GM21737 (cell line): Measurements from ENCODE around the gene FAM131A.
A peak's percentile ranks its signal among the peaks of the same experiment; 100 is the strongest.

Source experiments
- ATAC-seq: cut with Tn5 transposase; IDR thresholded peaks from one replicate; pipeline ENCODE4 v1.9.1; 2021; ENCODE audit warnings: mild to moderate bottlenecking, moderate library complexity; ENCODE audit not compliant: unreplicated experiment

Gene FAM131A

GRCh38 chr3:184315871-184316661 lies 21.3 kb upstream of the FAM131A start:
- ATAC-seq = no peak

GRCh38 chr3:184316792-184317191 lies 20.6 kb upstream of the FAM131A start:
- no peak for ATAC-seq

DNA sequence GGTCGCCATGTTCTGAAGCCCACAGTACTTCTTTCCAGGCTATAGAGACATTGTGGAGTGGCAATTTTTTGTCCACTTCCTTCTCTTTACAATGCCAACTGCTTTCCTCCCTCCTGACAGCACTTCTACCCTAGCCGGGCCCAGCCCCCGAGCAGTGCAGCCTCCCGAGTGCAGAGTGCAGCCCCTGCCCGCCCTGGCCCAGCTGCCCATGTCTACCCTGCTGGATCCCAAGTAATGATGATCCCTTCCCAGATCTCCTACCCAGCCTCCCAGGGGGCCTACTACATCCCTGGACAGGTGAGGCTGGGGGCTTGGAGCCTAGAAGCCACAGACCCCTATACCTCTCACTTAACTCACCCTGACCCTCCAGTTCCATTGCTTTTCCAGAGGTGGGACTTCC lies 20.2 kb upstream of the FAM131A start:
- ATAC-seq = no peak

DNA sequence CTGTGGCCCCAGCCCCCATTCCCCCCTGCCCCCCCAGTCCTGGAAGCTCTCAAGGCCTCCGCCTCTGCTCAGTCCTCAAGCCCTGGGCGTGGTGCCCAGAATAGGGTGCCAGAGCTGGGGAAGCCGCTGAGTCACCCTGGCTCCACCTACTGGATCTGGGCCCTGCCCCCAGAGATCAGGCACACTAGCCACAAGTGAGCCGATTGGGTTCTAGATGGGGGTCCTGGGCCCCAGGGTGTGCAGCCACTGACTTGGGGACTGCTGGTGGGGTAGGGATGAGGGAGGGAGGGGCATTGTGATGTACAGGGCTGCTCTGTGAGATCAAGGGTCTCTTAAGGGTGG lies 17.3 kb upstream of the FAM131A start:
- no peak for ATAC-seq

GRCh38 chr3:184321666-184322065 lies 15.7 kb upstream of the FAM131A start:
- ATAC-seq = no peak

GRCh38 chr3:184322731-184323487 lies 14.5 kb upstream of the FAM131A start:
- ATAC-seq = no peak

DNA sequence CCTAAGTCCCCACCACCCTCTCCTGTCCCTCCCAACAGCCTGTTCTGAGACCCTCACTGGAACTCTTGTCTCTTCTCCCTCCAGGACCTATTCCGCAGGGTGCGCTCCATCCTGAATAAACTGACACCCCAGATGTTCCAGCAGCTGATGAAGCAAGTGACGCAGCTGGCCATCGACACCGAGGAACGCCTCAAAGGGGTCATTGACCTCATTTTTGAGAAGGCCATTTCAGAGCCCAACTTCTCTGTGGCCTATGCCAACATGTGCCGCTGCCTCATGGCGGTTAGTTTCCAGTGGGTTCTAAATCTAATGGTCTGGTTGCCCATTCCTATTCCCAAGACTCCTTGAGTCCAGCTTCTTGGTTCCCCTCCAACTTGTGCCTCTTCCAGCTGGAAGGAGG lies 13.7 kb upstream of the FAM131A start:
- no peak for ATAC-seq

DNA sequence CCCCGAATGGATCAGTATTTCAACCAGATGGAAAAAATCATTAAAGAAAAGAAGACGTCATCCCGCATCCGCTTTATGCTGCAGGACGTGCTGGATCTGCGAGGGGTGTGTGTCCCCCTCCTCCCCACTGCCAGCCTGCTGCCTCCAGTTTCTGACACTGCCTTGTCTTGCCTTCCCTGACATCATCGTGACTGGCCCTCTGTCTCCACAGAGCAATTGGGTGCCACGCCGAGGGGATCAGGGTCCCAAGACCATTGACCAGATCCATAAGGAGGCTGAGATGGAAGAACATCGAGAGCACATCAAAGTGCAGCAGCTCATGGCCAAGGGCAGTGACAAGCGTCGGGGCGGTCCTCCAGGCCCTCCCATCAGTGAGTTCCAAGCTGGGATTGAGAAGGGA lies 12.1 kb upstream of the FAM131A start:
- no peak for ATAC-seq

DNA sequence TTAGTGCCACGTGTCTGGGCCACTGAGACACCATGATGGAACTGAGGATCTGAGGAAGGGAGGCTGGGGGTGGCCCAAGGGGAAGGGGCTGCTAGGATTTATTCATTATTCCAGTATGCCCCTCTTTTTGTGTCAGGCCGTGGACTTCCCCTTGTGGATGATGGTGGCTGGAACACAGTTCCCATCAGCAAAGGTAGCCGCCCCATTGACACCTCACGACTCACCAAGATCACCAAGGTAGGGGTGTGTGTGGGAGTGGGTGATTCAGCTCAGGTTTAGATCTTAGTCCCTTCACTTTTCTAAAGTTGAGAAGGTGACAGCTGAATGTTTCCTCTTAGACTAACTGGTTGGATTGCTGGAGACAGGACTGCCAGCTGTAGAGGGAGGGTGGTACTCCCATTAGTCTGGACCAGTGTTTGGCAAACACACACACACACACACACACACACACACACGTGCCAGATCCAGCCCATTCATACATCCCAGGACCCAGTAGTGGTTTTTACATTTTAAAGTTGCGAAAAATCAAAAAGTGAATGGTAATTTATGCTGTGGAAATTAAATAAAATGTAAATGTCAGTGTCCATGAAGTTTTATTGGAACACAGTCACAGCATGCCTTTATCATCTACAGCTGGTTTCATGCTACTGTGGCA lies 11.6 kb upstream of the FAM131A start:
- no peak for ATAC-seq

DNA sequence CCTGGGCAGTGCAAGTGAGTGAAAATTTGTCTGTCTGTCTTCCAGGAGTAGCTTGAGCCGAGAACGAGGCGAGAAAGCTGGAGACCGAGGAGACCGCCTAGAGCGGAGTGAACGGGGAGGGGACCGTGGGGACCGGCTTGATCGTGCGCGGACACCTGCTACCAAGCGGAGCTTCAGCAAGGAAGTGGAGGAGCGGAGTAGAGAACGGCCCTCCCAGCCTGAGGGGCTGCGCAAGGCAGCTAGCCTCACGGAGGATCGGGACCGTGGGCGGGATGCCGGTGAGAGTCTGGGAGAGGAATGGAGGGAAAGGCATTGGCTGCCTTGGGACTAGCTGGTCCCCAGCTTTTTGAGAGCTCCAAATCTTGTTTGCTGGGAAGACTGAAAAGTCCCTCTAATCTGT lies 10.2 kb upstream of the FAM131A start:
- ATAC-seq = no peak

GRCh38 chr3:184328516-184328915 lies 8.9 kb upstream of the FAM131A start:
- no peak for ATAC-seq

GRCh38 chr3:184332370-184333090 lies 4.9 kb upstream of the FAM131A start:
- ATAC-seq = no peak

DNA sequence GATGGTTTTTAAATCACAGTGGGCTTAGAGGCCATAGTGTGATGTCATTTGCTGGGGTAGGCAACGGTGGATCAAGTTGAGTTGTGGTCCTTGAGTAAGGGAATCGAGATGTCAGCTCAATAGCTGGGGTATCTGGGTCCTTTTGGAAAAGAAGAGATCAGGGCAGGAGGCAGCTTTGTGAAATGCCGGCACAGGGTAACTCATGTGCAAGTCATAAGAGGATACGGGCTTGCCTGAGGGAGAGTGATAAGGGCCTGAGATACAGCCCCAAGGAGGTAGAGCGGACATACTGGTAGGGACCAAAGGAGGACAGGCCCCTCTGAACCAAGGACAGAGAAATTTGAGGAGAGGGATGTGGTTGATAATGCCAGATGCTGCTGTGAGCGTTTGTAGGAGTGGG lies 4.2 kb upstream of the FAM131A start:
- no peak for ATAC-seq

DNA sequence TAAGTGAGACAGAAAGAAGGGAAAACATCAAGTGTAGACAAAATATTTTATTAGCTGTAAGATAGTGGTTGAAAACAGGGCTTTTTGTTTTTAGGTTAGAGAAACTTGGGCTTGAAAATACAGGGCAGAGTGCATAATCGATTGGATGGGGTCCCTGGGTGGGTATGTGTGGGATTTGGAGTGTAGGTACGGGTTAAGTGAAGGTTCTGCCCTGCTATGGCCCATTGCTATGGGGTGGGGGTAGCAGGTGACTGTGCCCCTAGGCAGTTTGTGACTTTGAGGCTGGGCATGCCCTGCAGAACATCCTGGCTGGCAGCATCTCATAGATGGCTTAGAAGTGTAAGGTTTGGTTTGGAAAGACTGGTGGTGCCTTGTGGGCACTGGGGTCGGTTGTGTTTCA lies 3.7 kb upstream of the FAM131A start:
- no peak for ATAC-seq

- ATAC-seq = no peak
These were observed 2.8 kb upstream of the FAM131A start for GRCh38 chr3:184334470-184335158.

DNA sequence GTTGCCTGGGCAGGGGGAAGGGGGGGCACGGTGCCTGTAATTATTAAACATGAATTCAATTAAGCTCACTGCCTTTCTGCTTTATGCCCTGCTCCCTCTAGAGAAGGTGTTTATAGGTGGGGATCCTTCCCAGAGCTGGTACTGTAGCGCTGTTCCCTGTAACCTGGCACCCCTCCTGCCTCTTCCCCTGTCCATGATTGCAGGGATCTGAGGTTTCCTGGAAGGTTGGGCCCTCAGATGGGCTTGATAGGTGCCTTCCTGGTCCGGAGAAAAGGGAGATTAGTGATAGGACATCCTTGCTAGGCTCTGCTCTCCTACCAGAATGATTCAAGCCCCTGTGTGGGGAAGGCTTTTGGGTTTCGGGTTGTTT lies 2.1 kb upstream of the FAM131A start:
- no peak for ATAC-seq

- peak; percentile 55 for ATAC-seq
These were observed 1.5 kb upstream of the FAM131A start for GRCh38 chr3:184335661-184336546.

- no peak for ATAC-seq
These were observed 627 bp upstream of the FAM131A start for GRCh38 chr3:184336547-184337398.

DNA sequence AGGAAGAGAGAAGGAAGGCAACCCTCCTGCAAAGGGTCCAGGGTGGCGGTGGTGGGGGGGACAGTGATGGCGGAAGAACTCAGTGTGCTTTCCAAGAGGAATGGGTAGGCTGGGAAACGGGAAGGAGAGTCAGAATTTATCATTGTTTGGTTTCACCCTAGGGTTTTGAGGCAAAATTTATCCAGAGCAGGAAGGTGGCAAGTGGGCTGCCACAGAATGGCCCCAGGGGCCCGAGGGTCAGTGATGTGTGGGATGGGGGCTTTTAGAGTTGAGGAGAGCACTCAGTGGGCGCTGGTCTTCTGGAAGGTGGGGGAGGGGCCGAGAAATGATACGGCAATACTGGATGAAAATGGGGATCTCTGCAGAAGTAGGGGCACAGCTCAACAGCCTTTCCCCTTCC lies 581 bp downstream of the FAM131A start:
- ATAC-seq = no peak
